Heart left ventricle (tissue), 13 donors: ENCODE results near the gene PCAT7.

Experiments used
- POLR2A ChIP-seq, 2 donors: fragments of 450-650 bp; IDR thresholded peaks; one replicate each; pipeline ENCODE4 v1.6.1; 2017; ENCODE audit warnings: antibody characterized with exemption in 2 of 2, mild to moderate bottlenecking in 2 of 2, moderate library complexity in 2 of 2
- TF ChIP-seq, protein P1 (sequence below), 12 donors: fragments of 200-600 bp; sonication (generic) in 4 of 12; IDR thresholded peaks; one replicate each; pipeline versions ENCODE4 v1.5.0 to v1.8.0; 2018 to 2022; ENCODE audit warnings: antibody characterized with exemption in 12 of 12, mild to moderate bottlenecking in 5 of 12
- donor health status: ischemic (EF 13 %, LVEDD 7.1; RV severe dilation, severe dysfunction).
- donor health status: DM: no; HTN: yes; CAD: no.
- donor health status: DM: no; HTN: no; CAD: no.
- donor health status: ischemic (EF 25% LVEDD 6.9; RV normal size, moderate dysfunction).
- donor health status: ischemic (EF 25% LVEDD 5.7; RV mildly dilated, moderate dysfunction).
- donor health status: ischemic (EF 35%, LVEDD 5.7; RV mildly dilated, moderate dysfunction).
- donor health status: nonischemic (EF 11% LVEDD 7.7; RV severe dilation, severe dysfunction).
- donor health status: DM: yes; HTN: yes; CAD: no.
- donor health status: PGD.
- donor health status: ischemic (EF 29% LVEDD 5.4; RV normal size, mild dysfunction).
- donor health status: nonischemic (EF 23%, LVEDD 6.1; RV moderate dilation, normal function).

DNA sequence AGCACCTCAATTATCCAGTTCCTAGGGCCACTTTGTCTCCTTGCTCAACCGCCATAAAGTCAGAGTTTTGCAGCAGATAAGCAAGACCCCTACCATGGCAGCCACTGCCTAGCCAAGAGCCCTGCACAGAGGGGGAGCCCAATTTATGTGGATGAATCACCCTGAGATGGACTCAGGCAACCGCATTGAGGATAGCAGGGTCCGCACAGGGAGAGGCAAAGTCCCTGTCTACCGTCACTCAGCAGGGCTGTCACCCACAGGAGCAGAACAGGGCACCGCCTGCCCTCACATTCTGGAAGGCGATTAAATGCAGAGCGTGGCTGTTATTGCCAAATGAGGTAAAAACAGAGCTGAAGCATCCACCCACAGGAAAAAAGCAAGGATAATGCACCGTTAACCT, 37.0 kb downstream of the PCAT7 start:
- TF ChIP-seq, protein P1, sequence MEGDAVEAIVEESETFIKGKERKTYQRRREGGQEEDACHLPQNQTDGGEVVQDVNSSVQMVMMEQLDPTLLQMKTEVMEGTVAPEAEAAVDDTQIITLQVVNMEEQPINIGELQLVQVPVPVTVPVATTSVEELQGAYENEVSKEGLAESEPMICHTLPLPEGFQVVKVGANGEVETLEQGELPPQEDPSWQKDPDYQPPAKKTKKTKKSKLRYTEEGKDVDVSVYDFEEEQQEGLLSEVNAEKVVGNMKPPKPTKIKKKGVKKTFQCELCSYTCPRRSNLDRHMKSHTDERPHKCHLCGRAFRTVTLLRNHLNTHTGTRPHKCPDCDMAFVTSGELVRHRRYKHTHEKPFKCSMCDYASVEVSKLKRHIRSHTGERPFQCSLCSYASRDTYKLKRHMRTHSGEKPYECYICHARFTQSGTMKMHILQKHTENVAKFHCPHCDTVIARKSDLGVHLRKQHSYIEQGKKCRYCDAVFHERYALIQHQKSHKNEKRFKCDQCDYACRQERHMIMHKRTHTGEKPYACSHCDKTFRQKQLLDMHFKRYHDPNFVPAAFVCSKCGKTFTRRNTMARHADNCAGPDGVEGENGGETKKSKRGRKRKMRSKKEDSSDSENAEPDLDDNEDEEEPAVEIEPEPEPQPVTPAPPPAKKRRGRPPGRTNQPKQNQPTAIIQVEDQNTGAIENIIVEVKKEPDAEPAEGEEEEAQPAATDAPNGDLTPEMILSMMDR (IDR thresholded peaks at IDR 0.05): no peak
- no peak for TF ChIP-seq POLR2A (IDR thresholded peaks at IDR 0.05)
